Measurements from ENCODE around the gene CAND1. TPM values are rescaled to one million over a fixed set of nuclear protein-coding genes. Genes with fewer than 3 reads are reported as not detected.

The CAND1 gene
- total RNA-seq, 2 donors from 2014 or later, result 134 to 155 TPM

DNA sequence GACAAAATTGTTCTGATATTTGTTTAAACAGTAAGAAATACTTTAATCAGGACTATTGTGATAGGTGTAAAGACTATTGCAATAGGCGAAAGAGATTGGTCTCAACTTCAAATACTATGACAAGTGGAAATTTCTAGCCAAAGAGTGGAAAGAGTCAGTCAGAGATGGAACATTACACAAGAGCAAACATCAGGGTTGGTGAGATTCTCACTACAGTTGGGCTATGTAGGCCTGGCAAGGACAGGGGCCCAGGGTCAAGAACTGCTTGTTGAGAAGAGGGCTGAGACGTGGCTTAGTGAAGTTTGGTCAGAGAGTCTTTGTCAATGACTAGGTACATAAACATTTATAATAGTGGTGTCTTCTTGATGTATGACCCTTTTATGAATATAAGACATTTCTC, 19.4 kb downstream of the CAND1 start:
- no peak for DNase-seq
- Histone ChIP-seq H3K27me3 (no peaks in the 10 kb centered on the region), H3K36me3 (no peaks in the 10 kb centered on the region), H3K4me3 (no peak overlapping the region), H3K4me1 (no peaks in the 10 kb centered on the region), H3K9me3 (no peaks in the 10 kb centered on the region), H3K27ac (no peak overlapping the region), H3K9ac (ENCODE audit: low read depth in 2 of 2, low read length in 2 of 2) (no peak overlapping the region)
- intact Hi-C loops (cut with DNase I), result no loop called here
- TF ChIP-seq, protein P1, sequence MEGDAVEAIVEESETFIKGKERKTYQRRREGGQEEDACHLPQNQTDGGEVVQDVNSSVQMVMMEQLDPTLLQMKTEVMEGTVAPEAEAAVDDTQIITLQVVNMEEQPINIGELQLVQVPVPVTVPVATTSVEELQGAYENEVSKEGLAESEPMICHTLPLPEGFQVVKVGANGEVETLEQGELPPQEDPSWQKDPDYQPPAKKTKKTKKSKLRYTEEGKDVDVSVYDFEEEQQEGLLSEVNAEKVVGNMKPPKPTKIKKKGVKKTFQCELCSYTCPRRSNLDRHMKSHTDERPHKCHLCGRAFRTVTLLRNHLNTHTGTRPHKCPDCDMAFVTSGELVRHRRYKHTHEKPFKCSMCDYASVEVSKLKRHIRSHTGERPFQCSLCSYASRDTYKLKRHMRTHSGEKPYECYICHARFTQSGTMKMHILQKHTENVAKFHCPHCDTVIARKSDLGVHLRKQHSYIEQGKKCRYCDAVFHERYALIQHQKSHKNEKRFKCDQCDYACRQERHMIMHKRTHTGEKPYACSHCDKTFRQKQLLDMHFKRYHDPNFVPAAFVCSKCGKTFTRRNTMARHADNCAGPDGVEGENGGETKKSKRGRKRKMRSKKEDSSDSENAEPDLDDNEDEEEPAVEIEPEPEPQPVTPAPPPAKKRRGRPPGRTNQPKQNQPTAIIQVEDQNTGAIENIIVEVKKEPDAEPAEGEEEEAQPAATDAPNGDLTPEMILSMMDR (IDR thresholded peaks at IDR 0.05), result no peak

DNA sequence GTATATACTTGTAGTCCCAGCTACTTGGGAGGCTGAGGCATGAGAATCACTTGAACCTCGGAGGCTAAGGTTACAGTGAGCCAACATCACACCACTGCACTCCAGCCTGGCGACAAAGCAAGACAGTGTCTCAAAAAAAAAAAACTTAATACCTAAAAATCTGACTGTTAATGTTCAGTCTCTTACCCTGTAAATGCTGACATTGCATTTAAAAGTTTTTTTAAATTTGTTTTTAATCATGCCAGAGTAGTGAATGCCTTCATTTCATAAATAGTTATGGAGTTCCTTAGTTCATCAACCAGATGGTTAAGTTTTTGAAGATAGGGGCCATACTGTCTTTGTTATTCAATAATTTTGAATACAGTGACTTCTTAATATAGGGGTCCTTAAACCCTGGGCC, 21.2 kb downstream of the CAND1 start:
- TF ChIP-seq, protein P1 (IDR thresholded peaks at IDR 0.05), result no peak
- no peaks in the 10 kb centered on the region for H3K27me3 ChIP-seq
- no peak overlapping the region for H3K9ac ChIP-seq (ENCODE audit: low read depth in 2 of 2, low read length in 2 of 2)
- no peaks in the 10 kb centered on the region for H3K9me3 ChIP-seq
- no peak for DNase-seq
- no peak overlapping the region for H3K4me3 ChIP-seq
- no peaks in the 10 kb centered on the region for H3K36me3 ChIP-seq
- no peak overlapping the region for H3K27ac ChIP-seq
- intact Hi-C loops (cut with DNase I), result no loop called here
- no peaks in the 10 kb centered on the region for H3K4me1 ChIP-seq

DNA sequence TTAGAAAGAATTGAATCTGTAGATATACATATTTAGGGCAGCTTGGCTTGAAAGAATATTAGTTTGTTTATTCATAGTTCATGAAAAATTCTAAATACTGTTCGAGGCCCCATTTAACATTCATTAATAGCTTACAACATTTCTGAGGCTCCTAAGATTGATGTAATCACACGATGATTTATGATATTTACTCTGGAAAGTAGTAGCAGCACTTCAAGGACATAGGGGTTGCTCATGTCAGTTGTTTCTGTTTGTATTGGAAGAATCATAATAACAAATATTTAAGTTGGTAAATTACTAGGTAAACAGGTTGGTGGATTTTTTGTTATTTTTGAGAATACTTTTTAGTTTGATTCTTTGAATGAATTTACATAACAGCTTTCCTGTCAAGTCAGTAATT, 30.4 kb downstream of the CAND1 start:
- Histone ChIP-seq H3K4me3 (no peak overlapping the region), H3K9me3 (no peaks in the 10 kb centered on the region), H3K27ac (no peak overlapping the region), H3K9ac (ENCODE audit: low read depth in 2 of 2, low read length in 2 of 2) (no peak overlapping the region), H3K4me1 (no peaks in the 10 kb centered on the region), H3K36me3 (peaks cover 8% of the 10 kb centered on the region), H3K27me3 (no peaks in the 10 kb centered on the region)
- intact Hi-C loops (cut with DNase I), result no loop called here
- no peak for DNase-seq
- TF ChIP-seq, protein P1 (IDR thresholded peaks at IDR 0.05), result no peak

DNA sequence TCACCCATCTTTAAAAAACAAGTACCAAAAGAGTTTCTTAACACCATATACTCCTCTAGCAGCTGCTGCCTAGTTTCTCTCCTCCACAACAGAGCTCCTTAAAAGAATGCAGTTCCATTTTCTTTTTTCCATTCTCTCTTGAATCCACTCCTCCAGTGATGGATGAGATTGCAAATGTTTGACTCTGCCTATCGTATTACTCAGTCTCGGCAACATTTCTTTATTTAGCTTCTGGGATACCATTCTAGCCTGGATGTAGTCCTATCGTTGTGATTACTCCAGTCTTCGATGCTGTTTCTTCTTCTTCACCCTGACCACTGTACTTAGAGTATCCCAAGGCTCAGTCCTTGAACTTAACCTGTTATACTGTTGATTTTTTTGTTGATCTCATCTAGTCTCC, 30.8 kb downstream of the CAND1 start:
- TF ChIP-seq, protein P1 (IDR thresholded peaks at IDR 0.05), result no peak
- intact Hi-C loops (cut with DNase I), result no loop called here

DNA sequence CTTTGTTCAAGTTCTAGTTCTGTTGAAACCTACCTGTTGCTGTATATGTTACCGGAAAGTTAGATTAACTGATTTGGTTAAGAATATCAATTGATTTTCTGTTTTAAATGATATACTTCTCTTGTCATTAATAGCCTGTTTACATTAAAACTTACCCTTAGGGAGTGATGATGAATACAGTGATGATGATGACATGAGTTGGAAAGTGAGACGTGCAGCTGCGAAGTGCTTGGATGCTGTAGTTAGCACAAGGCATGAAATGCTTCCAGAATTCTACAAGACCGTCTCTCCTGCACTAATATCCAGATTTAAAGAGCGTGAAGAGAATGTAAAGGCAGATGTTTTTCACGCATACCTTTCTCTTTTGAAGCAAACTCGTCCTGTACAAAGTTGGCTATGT, 33.0 kb downstream of the CAND1 start:
- Histone ChIP-seq H3K9me3 (no peaks in the 10 kb centered on the region), H3K36me3 (peaks cover 8% of the 10 kb centered on the region), H3K9ac (ENCODE audit: low read depth in 2 of 2, low read length in 2 of 2) (no peak overlapping the region), H3K4me3 (no peak overlapping the region), H3K4me1 (no peaks in the 10 kb centered on the region), H3K27me3 (no peaks in the 10 kb centered on the region), H3K27ac (no peak overlapping the region)
- TF ChIP-seq, protein P1 (IDR thresholded peaks at IDR 0.05), result no peak
- intact Hi-C loops (cut with DNase I), result no loop called here
- no peak for DNase-seq

More for the DNA sequence above, 30.8 kb downstream of the CAND1 start:
- H3K9ac ChIP-seq (ENCODE audit: low read depth in 2 of 2, low read length in 2 of 2), result no peak overlapping the region
- H3K4me1 ChIP-seq, result no peaks in the 10 kb centered on the region
- no peaks in the 10 kb centered on the region for H3K27me3 ChIP-seq
- H3K4me3 ChIP-seq, result no peak overlapping the region
- DNase-seq, result no peak
- peaks cover 8% of the 10 kb centered on the region for H3K36me3 ChIP-seq
- H3K9me3 ChIP-seq, result no peaks in the 10 kb centered on the region
- no peak overlapping the region for H3K27ac ChIP-seq

DNA sequence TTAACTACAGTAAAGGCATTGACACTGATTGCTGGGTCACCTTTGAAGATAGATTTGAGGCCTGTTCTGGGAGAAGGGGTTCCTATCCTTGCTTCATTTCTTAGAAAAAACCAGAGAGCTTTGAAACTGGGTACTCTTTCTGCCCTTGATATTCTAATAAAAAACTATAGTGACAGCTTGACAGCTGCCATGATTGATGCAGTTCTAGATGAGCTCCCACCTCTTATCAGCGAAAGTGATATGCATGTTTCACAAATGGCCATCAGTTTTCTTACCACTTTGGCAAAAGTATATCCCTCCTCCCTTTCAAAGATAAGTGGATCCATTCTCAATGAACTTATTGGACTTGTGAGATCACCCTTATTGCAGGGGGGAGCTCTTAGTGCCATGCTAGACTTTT, 36.4 kb downstream of the CAND1 start:
- intact Hi-C loops (cut with DNase I), result no loop called here
- DNase-seq, result no peak
- Histone ChIP-seq H3K27ac (no peak overlapping the region), H3K4me1 (no peaks in the 10 kb centered on the region), H3K4me3 (no peak overlapping the region), H3K36me3 (peaks cover 4% of the 10 kb centered on the region), H3K9me3 (no peaks in the 10 kb centered on the region), H3K27me3 (no peaks in the 10 kb centered on the region), H3K9ac (ENCODE audit: low read depth in 2 of 2, low read length in 2 of 2) (no peak overlapping the region)
- TF ChIP-seq, protein P1 (IDR thresholded peaks at IDR 0.05), result no peak
